ENCODE measurements around the gene HIBADH.

The HIBADH gene

DNA sequence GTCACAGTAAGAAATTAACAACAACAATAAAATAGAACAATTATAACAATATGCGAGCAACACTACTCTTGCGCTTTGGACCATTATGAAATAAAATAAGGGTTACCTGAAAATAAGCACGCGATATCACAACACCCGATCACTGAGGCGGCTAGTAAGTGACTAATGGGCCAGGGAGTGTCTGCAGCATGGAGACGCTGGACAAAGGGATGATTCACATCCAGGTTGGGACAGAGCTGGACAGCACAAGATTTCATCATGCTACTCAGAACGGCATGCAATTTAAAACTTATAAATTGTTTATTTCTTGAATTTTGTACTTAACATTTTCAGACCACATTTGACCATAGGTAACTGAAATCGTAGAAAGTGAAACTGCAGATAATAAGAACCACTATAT lies 15.6 kb downstream of the HIBADH start:
- no peak overlapping the region for H3K4me2 ChIP-seq (ENCODE audit: low read depth, low read length, poor library complexity, severe bottlenecking)
- H3K9ac ChIP-seq (ENCODE audit: low read depth, low read length, poor library complexity, severe bottlenecking) = no peak overlapping the region
- no peaks in the 10 kb centered on the region for H4K20me1 ChIP-seq (ENCODE audit: insufficient read depth, low read length, poor library complexity, severe bottlenecking)
- no peak overlapping the region for H2AFZ ChIP-seq (ENCODE audit: low read length)
- H3K36me3 ChIP-seq (ENCODE audit: insufficient read depth, low read length) = no peaks in the 10 kb centered on the region
- H3K79me2 ChIP-seq (ENCODE audit: insufficient read depth, low read length) = no peaks in the 10 kb centered on the region
- no peaks in the 10 kb centered on the region for H3K4me1 ChIP-seq (ENCODE audit: insufficient read depth, low read length, poor library complexity, severe bottlenecking)
- H3K4me3 ChIP-seq (ENCODE audit: low read length, poor library complexity, severe bottlenecking) = no peak overlapping the region
- no peaks in the 10 kb centered on the region for H3K9me3 ChIP-seq (ENCODE audit: insufficient read depth, low read depth, low read length)
- no peaks in the 10 kb centered on the region for H3K9me2 ChIP-seq (replicated peaks; ENCODE audit: low read depth, low read length)
- H3K27me3 ChIP-seq (ENCODE audit: insufficient read depth, low read length, poor library complexity, severe bottlenecking) = no peaks in the 10 kb centered on the region
- no peak for TF ChIP-seq EZH2phosphoT487 (IDR thresholded peaks at IDR 0.05; ENCODE audit: borderline replicate concordance)
- TF ChIP-seq, protein P1, sequence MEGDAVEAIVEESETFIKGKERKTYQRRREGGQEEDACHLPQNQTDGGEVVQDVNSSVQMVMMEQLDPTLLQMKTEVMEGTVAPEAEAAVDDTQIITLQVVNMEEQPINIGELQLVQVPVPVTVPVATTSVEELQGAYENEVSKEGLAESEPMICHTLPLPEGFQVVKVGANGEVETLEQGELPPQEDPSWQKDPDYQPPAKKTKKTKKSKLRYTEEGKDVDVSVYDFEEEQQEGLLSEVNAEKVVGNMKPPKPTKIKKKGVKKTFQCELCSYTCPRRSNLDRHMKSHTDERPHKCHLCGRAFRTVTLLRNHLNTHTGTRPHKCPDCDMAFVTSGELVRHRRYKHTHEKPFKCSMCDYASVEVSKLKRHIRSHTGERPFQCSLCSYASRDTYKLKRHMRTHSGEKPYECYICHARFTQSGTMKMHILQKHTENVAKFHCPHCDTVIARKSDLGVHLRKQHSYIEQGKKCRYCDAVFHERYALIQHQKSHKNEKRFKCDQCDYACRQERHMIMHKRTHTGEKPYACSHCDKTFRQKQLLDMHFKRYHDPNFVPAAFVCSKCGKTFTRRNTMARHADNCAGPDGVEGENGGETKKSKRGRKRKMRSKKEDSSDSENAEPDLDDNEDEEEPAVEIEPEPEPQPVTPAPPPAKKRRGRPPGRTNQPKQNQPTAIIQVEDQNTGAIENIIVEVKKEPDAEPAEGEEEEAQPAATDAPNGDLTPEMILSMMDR (conservative IDR thresholded peaks at IDR 0.05; ENCODE audit: low read length) = no peak
- H3F3A ChIP-seq (ENCODE audit: low read depth) = no peaks in the 10 kb centered on the region; the same call in 1 of the 2 replicates

DNA sequence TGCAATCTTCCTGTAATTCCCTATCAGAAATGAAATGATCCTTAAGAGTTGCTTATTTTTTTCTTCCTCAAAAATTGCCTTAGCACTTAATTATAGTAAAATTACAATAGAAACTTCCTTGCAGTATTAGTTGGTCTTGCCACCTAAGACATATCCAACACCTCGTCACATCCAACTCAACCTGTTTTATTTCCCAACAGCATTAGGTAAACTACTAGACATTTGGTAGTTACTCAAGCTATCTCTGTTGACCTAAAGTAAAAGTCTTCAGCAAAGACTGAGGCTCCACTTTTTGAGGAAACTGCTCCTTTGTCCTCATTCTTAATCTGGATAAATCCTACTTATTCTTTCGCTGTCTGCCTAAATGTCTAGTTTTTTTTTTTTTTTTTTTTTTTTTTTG lies 20.4 kb downstream of the HIBADH start:
- no peaks in the 10 kb centered on the region for H4K20me1 ChIP-seq (ENCODE audit: insufficient read depth, low read length, poor library complexity, severe bottlenecking)
- H3K4me2 ChIP-seq (ENCODE audit: low read depth, low read length, poor library complexity, severe bottlenecking) = no peak overlapping the region
- no peak overlapping the region for H3K9ac ChIP-seq (ENCODE audit: low read depth, low read length, poor library complexity, severe bottlenecking)
- TF ChIP-seq EZH2phosphoT487 (IDR thresholded peaks at IDR 0.05; ENCODE audit: borderline replicate concordance) = no peak
- TF ChIP-seq, protein P1 (conservative IDR thresholded peaks at IDR 0.05; ENCODE audit: low read length) = no peak
- H3F3A ChIP-seq (ENCODE audit: low read depth) = no peaks in the 10 kb centered on the region; the same call in 1 of the 2 replicates
- peaks cover 2% of the 10 kb centered on the region; the same call in 1 of the 2 replicates for H3K36me3 ChIP-seq (ENCODE audit: insufficient read depth, low read length)
- no peak overlapping the region for H3K4me3 ChIP-seq (ENCODE audit: low read length, poor library complexity, severe bottlenecking)
- H3K9me3 ChIP-seq (ENCODE audit: insufficient read depth, low read depth, low read length) = no peaks in the 10 kb centered on the region
- peaks cover 8% of the 10 kb centered on the region for H3K4me1 ChIP-seq (ENCODE audit: insufficient read depth, low read length, poor library complexity, severe bottlenecking)
- 0 out of 2 replicates have a peak, but pooled peaks cover 2% of the 10 kb centered on the region for H3K79me2 ChIP-seq (ENCODE audit: insufficient read depth, low read length)
- no peaks in the 10 kb centered on the region for H3K27me3 ChIP-seq (ENCODE audit: insufficient read depth, low read length, poor library complexity, severe bottlenecking)
- no peaks in the 10 kb centered on the region for H3K9me2 ChIP-seq (replicated peaks; ENCODE audit: low read depth, low read length)
- H2AFZ ChIP-seq (ENCODE audit: low read length) = no peak overlapping the region

DNA sequence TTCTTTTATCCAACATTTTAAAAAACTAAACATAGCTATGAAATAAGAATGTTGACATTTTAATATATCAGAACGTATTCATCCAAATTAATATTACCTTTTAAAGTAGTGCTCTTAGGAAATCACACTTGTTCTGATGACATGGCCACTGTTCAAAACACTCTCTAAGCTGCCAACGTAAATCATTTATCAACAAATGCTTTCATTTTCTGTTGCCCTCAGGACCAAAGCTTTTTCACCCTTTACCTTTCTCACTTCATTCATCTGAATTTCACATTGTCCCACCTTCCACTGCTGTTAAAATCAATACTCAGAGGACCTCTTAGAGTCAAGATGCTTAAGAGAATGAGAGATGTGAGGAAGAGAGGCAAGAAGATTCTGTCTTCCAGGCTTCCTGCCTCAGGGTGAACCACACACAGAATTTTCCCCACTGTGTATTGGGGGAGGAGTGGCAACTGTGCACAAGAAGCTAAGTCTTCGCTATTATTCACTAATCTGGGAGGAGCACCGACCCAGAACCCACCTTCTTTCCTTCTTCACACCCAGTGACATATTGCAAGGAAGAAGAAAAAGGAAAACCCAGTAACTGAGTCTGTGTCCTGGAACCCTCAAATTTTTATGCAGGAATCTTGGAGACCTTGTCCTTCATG lies 21.0 kb downstream of the HIBADH start:
- H3F3A ChIP-seq (ENCODE audit: low read depth) = no peaks in the 10 kb centered on the region; the same call in 1 of the 2 replicates
- H3K9ac ChIP-seq (ENCODE audit: low read depth, low read length, poor library complexity, severe bottlenecking) = no peak overlapping the region
- no peaks in the 10 kb centered on the region for H3K9me2 ChIP-seq (replicated peaks; ENCODE audit: low read depth, low read length)
- no peaks in the 10 kb centered on the region for H3K27me3 ChIP-seq (ENCODE audit: insufficient read depth, low read length, poor library complexity, severe bottlenecking)
- no peak overlapping the region for H2AFZ ChIP-seq (ENCODE audit: low read length)
- no peaks in the 10 kb centered on the region for H4K20me1 ChIP-seq (ENCODE audit: insufficient read depth, low read length, poor library complexity, severe bottlenecking)
- H3K4me2 ChIP-seq (ENCODE audit: low read depth, low read length, poor library complexity, severe bottlenecking) = no peak overlapping the region
- H3K4me3 ChIP-seq (ENCODE audit: low read length, poor library complexity, severe bottlenecking) = no peak overlapping the region
- H3K9me3 ChIP-seq (ENCODE audit: insufficient read depth, low read depth, low read length) = no peaks in the 10 kb centered on the region
- peaks cover 12% of the 10 kb centered on the region for H3K4me1 ChIP-seq (ENCODE audit: insufficient read depth, low read length, poor library complexity, severe bottlenecking)
- TF ChIP-seq EZH2phosphoT487 (IDR thresholded peaks at IDR 0.05; ENCODE audit: borderline replicate concordance) = no peak
- TF ChIP-seq, protein P1 (conservative IDR thresholded peaks at IDR 0.05; ENCODE audit: low read length) = no peak
- peaks cover 2% of the 10 kb centered on the region; the same call in 1 of the 2 replicates for H3K36me3 ChIP-seq (ENCODE audit: insufficient read depth, low read length)
- 0 out of 2 replicates have a peak, but pooled peaks cover 3% of the 10 kb centered on the region for H3K79me2 ChIP-seq (ENCODE audit: insufficient read depth, low read length)

Data from Loucy (cell line).